ENCODE results near the gene CXorf49B.

Gene CXorf49B

GRCh38 chrX:71815906-71816156 is 52.7 kb downstream of the CXorf49B start:
- no peak for DNase-seq (ENCODE audit: low spot score)

Data from RKO (cell line).